Measurements from ENCODE around the gene FCHO1.

DNA sequence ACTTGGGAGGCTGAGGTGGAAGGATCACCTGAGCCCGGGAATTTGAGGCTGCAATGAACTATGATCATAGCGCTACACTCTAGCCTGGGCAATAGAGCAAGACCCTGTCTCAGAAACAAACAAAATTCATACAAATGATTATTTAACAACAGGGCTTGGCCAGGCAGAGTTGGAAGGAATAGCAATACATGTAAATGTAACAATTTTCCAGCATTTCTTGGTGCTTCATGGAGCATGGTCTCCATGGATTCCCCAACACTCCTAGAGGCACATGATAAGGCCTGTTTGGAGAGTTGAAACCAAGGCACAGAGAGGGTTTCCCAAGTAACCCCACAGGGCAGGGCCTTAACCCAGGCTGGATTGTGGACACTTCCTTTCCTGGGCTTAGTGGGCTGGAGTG, 59.8 kb downstream of the FCHO1 start:
- TF ChIP-seq, protein P1, sequence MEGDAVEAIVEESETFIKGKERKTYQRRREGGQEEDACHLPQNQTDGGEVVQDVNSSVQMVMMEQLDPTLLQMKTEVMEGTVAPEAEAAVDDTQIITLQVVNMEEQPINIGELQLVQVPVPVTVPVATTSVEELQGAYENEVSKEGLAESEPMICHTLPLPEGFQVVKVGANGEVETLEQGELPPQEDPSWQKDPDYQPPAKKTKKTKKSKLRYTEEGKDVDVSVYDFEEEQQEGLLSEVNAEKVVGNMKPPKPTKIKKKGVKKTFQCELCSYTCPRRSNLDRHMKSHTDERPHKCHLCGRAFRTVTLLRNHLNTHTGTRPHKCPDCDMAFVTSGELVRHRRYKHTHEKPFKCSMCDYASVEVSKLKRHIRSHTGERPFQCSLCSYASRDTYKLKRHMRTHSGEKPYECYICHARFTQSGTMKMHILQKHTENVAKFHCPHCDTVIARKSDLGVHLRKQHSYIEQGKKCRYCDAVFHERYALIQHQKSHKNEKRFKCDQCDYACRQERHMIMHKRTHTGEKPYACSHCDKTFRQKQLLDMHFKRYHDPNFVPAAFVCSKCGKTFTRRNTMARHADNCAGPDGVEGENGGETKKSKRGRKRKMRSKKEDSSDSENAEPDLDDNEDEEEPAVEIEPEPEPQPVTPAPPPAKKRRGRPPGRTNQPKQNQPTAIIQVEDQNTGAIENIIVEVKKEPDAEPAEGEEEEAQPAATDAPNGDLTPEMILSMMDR (IDR thresholded peaks at IDR 0.05; ENCODE audit: extremely low read depth in 1 of 2, insufficient read depth in 1 of 2, low read depth in 1 of 2, low read length in 2 of 2), result no peak
- TF ChIP-seq POLR2A (IDR thresholded peaks at IDR 0.05; ENCODE audit: low read depth, low read length) (no peak), MYC (IDR thresholded peaks at IDR 0.05; ENCODE audit: low read depth, low read length) (no peak), EZH2 (IDR thresholded peaks at IDR 0.05; ENCODE audit: borderline replicate concordance, low read depth, low read length, severe bottlenecking) (no peak), POLR2AphosphoS5 (IDR thresholded peaks at IDR 0.05; ENCODE audit: insufficient read depth, low read depth, low read length) (no peak), GATA2 (IDR thresholded peaks at IDR 0.05; ENCODE audit: insufficient read depth, insufficient read length, low read depth, low read length) (no peak)
